ENCODE results near the gene TMEM92. TPM values are rescaled to one million over a fixed set of nuclear protein-coding genes. Genes with fewer than 3 reads are reported as not detected.

The TMEM92 gene
- total RNA-seq, 1 experiment from 2014 or later = 6.6 TPM

DNA sequence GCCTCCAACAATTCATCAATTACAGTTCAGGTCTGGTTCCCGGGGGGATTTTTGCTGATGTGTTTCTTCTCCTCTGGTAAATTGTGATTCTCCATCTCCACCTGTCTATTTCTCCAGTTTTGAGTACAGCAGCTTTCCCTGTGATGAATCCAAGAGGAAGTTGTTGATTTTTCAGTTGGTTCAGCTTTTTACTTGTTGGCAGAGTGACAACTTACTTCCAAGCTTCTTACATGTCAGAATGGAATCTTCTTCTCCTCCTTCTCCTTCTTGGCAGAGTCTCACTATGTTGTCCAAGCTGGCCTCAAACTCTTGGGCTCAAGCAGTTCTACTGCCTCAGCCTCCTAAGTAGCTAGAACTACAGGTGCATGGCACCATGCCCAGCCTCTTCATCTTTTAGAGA lies 33.4 kb upstream of the TMEM92 start (continued):
- TF ChIP-seq, protein P1, sequence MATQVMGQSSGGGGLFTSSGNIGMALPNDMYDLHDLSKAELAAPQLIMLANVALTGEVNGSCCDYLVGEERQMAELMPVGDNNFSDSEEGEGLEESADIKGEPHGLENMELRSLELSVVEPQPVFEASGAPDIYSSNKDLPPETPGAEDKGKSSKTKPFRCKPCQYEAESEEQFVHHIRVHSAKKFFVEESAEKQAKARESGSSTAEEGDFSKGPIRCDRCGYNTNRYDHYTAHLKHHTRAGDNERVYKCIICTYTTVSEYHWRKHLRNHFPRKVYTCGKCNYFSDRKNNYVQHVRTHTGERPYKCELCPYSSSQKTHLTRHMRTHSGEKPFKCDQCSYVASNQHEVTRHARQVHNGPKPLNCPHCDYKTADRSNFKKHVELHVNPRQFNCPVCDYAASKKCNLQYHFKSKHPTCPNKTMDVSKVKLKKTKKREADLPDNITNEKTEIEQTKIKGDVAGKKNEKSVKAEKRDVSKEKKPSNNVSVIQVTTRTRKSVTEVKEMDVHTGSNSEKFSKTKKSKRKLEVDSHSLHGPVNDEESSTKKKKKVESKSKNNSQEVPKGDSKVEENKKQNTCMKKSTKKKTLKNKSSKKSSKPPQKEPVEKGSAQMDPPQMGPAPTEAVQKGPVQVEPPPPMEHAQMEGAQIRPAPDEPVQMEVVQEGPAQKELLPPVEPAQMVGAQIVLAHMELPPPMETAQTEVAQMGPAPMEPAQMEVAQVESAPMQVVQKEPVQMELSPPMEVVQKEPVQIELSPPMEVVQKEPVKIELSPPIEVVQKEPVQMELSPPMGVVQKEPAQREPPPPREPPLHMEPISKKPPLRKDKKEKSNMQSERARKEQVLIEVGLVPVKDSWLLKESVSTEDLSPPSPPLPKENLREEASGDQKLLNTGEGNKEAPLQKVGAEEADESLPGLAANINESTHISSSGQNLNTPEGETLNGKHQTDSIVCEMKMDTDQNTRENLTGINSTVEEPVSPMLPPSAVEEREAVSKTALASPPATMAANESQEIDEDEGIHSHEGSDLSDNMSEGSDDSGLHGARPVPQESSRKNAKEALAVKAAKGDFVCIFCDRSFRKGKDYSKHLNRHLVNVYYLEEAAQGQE (IDR thresholded peaks at IDR 0.05; ENCODE audit: low read depth) = no peak
- TF ChIP-seq TCF7L2 (IDR thresholded peaks at IDR 0.05; ENCODE audit: borderline replicate concordance, extremely low read depth, insufficient read depth, insufficient read length) = no peak
- no peak for TF ChIP-seq POLR2A (IDR thresholded peaks at IDR 0.05; ENCODE audit: borderline replicate concordance, extremely low read depth, insufficient read depth, insufficient read length)
- no peak for TF ChIP-seq CBX3 (IDR thresholded peaks at IDR 0.05; ENCODE audit: low read depth)
- TF ChIP-seq RAD21 (IDR thresholded peaks at IDR 0.05; ENCODE audit: low read depth) = no peak

DNA sequence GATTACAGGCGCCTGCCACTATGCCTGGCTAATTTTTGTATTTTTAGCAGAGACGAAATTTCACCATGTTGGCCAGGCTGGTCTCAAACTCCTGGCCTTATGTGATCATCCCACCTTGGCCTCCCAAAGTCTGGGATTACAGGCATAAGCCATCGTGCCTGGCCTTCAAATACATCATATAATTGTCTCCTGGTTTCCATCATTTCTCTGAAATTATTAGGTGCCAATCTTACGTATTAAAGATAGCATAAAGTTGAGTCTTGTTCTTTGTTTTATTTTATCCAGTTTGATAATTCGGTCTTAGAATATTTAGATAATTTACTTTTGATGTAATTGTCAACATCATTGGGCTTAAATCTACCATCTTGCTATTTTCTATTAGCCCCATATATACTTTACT lies 32.8 kb upstream of the TMEM92 start:
- Histone ChIP-seq H3K4me3 (replicated peaks in 1 of 2; ENCODE audit: low read depth in 1 of 2, low read length in 2 of 2) (no peak overlapping the region), H2AFZ (ENCODE audit: low read depth, low read length, poor library complexity, severe bottlenecking) (no peak overlapping the region), H3K27me3 (ENCODE audit: insufficient read depth, low read length) (peaks cover 3% of the 10 kb centered on the region; the same call in 1 of the 2 replicates), H3K9me3 (ENCODE audit: control insufficient read depth in 1 of 2, insufficient read depth in 1 of 2, low read depth in 1 of 2, low read length in 2 of 2) (peaks cover 0 to 8% of the 10 kb centered on the region in 2 experiments; a peak in 2 of 4 replicates), H3K4me1 (ENCODE audit: control insufficient read depth in 1 of 2, insufficient read depth in 2 of 2, low read length in 2 of 2) (no peaks in the 10 kb centered on the region), H3K9ac (ENCODE audit: low read length) (no peak overlapping the region), H3K79me2 (ENCODE audit: insufficient read depth, low read length) (no peaks in the 10 kb centered on the region), H3K4me2 (ENCODE audit: low read length) (no peak overlapping the region), H4K20me1 (ENCODE audit: insufficient read depth) (no peaks in the 10 kb centered on the region), H3K36me3 (ENCODE audit: control insufficient read depth in 1 of 2, insufficient read depth in 2 of 2, low read length in 2 of 2) (no peaks in the 10 kb centered on the region), H3K9me2 (ENCODE audit: insufficient read depth) (no peaks in the 10 kb centered on the region), H3K27ac (ENCODE audit: low read depth, low read length) (no peak overlapping the region)
- ChIA-PET CTCF (no interaction called here), POLR2A (no interaction called here), RAD21 (ENCODE audit: low non-redundant PET in 1 of 2, low total read pairs in 2 of 2, uncharacterized antibody in 2 of 2, unreplicated experiment in 2 of 2) (no interaction called here)
- BruUV-seq (replicated peaks) = no TSS peak
- intact Hi-C loops (cut with micrococcal nuclease) = no loop called here
- ATAC-seq (no peak), DNase-seq (ENCODE audit: low read depth, low spot score) (no peak)
- TF ChIP-seq CBX3 (IDR thresholded peaks at IDR 0.05; ENCODE audit: low read depth) = peak; percentile 41; the same call in 1 of the 2 replicates
- TF ChIP-seq, protein P2, sequence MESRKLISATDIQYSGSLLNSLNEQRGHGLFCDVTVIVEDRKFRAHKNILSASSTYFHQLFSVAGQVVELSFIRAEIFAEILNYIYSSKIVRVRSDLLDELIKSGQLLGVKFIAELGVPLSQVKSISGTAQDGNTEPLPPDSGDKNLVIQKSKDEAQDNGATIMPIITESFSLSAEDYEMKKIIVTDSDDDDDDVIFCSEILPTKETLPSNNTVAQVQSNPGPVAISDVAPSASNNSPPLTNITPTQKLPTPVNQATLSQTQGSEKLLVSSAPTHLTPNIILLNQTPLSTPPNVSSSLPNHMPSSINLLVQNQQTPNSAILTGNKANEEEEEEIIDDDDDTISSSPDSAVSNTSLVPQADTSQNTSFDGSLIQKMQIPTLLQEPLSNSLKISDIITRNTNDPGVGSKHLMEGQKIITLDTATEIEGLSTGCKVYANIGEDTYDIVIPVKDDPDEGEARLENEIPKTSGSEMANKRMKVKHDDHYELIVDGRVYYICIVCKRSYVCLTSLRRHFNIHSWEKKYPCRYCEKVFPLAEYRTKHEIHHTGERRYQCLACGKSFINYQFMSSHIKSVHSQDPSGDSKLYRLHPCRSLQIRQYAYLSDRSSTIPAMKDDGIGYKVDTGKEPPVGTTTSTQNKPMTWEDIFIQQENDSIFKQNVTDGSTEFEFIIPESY (IDR thresholded peaks at IDR 0.05; ENCODE audit: extremely low read depth, insufficient replicate concordance, low read length) = no peak
